Bronchial epithelial cell (primary cell): Measurements from ENCODE around the gene ZNF569. TPM values are rescaled to one million over a fixed set of nuclear protein-coding genes. Genes with fewer than 3 reads are reported as not detected.

ENCODE experiments used
- DNase-seq: peaks from one replicate; pipeline ENCODE4 v3.0.0-alpha.2; 2010; ENCODE audit warnings: low read depth
- FAIRE-seq: peaks from 2 replicates; lab custom pipeline; 2011; peaks lifted over from hg19 to GRCh38; lab: Jason Lieb, UNC
- H3K27me3 ChIP-seq: 2 replicates; pipeline ENCODE4 v1.5.1; 2011; ENCODE audit warnings: low read length; ENCODE audit not compliant: control insufficient read depth, insufficient read depth
- H3K36me3 ChIP-seq: 2 replicates; pipeline ENCODE4 v1.5.1; 2011; ENCODE audit warnings: low read length; ENCODE audit not compliant: control insufficient read depth, insufficient read depth
- H3K4me3 ChIP-seq: 2 replicates; pipeline ENCODE4 v1.5.1; 2011; ENCODE audit warnings: mild to moderate bottlenecking, low read depth, low read length, control low read depth
- CTCF ChIP-seq: IDR thresholded peaks from 2 replicates; pipeline ENCODE4 v1.5.1; 2011; ENCODE audit warnings: mild to moderate bottlenecking, moderate library complexity, low read length, control low read depth, inconsistent platforms; ENCODE audit not compliant: insufficient read depth, severe bottlenecking
- total RNA-seq: library from RNA; depleted of rRNA; stranded (reverse); fragments of >200 nt; gene quantifications from 2 replicates; pipeline ENCODE4 v1.2.1, GENCODE V29; 2014

ZNF569 gene
- total RNA-seq, 1 donor from 2014 or later = 2.6 TPM

DNA sequence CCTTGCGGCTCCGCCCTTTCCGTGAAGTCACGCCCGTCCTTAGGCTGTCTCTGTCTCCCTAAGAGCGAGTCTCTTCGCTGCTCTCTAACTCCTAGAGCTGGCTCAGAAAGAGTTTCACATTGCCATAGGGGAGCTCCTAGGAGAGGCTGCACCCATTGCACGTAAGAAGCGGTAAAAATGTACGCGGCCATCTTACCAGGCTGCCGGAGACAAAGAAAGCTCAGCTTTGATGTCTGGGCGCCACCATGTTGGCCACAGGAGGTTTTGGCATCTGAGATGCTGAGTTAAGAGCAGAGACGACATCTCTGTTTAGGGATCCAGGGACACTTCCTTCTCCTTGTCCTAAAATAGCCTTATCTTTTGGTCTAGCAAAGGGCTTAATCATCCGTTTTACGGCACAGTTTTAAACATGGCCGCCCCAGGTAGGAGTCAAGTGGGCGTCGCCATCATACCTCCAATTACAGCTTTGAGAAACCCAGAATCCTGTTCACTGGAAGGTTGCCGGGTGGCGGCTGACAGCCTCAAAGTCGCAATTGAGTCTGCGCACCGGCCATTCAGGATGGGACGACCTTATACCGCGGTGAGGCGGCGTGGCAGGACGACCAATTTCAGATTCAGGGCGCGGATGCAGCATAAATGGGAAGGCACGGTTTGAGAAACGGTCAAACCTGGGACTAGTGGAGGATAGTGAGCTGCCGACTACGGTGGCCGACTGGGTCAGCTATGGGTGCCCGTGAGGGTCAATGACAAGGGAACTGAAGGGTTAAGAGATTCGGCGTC is 39.3 kb upstream of the ZNF569 start, which contains the start of gene ZNF793:
TSS of gene ZNF793 (plus strand) at position 553 of the 780 bp plus-strand sequence. CDS start 16,501 bp downstream, outside the sequence.
- FAIRE-seq = peak; percentile 86
- DNase-seq = peak; percentile 82
- no peak for TF ChIP-seq CTCF
- Histone ChIP-seq H3K27me3 (no peaks in the 10 kb centered on the region), H3K36me3 (no peaks in the 10 kb centered on the region), H3K4me3 (peak within 1 kb of the TSS; percentile 67)

GRCh38 chr19:37505958-37506386 is 38.7 kb upstream of the ZNF569 start:
- DNase-seq (no peak), FAIRE-seq (no peak)
- Histone ChIP-seq H3K27me3 (no peaks in the 10 kb centered on the region), H3K4me3 (peak overlapping the region; percentile 67), H3K36me3 (no peaks in the 10 kb centered on the region)
- TF ChIP-seq CTCF = no peak

DNA sequence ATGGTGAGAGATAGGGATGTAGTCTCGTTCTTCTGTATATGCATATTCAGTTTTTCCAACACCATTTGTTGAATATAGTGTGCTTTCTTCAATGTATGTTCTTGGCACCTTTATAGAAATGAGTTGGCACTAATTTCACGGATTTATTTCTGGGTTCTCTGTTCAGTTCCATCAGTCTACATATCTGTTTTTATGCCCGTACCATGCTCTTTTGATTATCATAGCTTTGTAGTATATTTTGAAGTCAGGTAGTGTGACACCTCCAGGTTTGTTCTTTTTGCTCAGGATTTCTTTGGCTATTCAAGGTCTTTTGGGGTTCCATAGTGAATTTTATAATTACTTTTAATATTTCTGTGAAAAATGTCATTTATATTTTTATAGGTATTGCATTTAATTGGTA is 25.0 kb upstream of the ZNF569 start:
- Histone ChIP-seq H3K4me3 (no peak overlapping the region), H3K27me3 (no peaks in the 10 kb centered on the region), H3K36me3 (no peaks in the 10 kb centered on the region)
- no peak for FAIRE-seq
- no peak for TF ChIP-seq CTCF
- DNase-seq = no peak

DNA sequence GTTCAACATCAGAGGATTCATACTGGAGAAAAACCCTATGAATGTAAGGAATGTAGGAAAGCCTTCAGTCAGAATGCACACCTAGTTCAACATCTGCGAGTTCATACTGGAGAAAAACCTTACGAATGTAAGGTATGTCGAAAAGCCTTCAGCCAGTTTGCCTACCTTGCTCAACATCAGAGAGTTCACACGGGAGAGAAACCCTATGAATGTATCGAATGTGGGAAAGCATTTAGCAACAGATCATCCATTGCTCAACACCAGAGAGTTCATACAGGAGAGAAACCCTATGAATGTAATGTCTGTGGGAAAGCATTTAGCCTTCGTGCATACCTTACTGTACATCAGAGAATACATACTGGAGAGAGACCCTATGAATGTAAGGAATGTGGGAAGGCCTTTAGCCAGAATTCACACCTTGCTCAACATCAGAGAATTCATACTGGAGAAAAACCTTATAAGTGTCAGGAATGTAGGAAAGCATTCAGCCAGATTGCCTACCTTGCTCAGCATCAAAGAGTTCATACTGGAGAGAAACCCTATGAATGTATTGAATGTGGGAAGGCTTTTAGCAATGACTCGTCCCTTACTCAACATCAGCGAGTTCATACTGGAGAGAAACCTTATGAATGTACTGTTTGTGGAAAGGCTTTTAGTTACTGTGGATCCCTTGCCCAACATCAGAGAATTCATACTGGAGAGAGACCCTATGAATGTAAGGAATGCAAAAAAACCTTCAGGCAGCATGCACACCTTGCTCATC is 17.3 kb upstream of the ZNF569 start:
- Histone ChIP-seq H3K36me3 (peaks cover 1% of the 10 kb centered on the region), H3K27me3 (no peaks in the 10 kb centered on the region), H3K4me3 (no peak overlapping the region)
- peak; percentile 68 for FAIRE-seq
- no peak for DNase-seq
- no peak for TF ChIP-seq CTCF

- peaks cover 6% of the 10 kb centered on the region for H3K36me3 ChIP-seq
- TF ChIP-seq CTCF = no peak
- DNase-seq (no peak), FAIRE-seq (no peak)
- H3K4me3 ChIP-seq = no peak overlapping the region
- H3K27me3 ChIP-seq = no peaks in the 10 kb centered on the region
Measured at GRCh38 chr19:37472165-37472564, 4.9 kb upstream of the ZNF569 start.
